Lower leg skin (tissue), 3 donors: Measurements from ENCODE around the gene STH.

ENCODE experiments used
- CTCF ChIP-seq, 3 donors: fragments of 450-650 bp; IDR thresholded peaks; one replicate each; pipeline ENCODE4 v1.5.1; 2016; ENCODE audit warnings: antibody characterized with exemption in 3 of 3, mild to moderate bottlenecking in 3 of 3, moderate library complexity in 2 of 3
- POLR2A ChIP-seq, 2 donors: fragments of 450-650 bp; IDR thresholded peaks; one replicate each; pipeline ENCODE4 v1.6.1; 2016 to 2017; ENCODE audit warnings: antibody characterized with exemption in 2 of 2, mild to moderate bottlenecking in 1 of 2, moderate library complexity in 1 of 2

- TF ChIP-seq CTCF (IDR thresholded peaks at IDR 0.05) (no peak), POLR2A (IDR thresholded peaks at IDR 0.05) (no peak)
Measured at GRCh38 chr17:45990886-45991285, 8.2 kb upstream of the STH start.
